GM18520 (cell line): Measurements from ENCODE around the gene MSI2.

Source experiments
- ATAC-seq: cut with Tn5 transposase; IDR thresholded peaks from one replicate; pipeline ENCODE4 v1.9.1; 2021; ENCODE audit not compliant: unreplicated experiment

Gene MSI2

GRCh38 chr17:57425903-57426880 lies 169.9 kb downstream of the MSI2 start:
- no peak for ATAC-seq

GRCh38 chr17:57429966-57430365 lies 173.6 kb downstream of the MSI2 start:
- ATAC-seq = no peak

- no peak for ATAC-seq
These were observed 175.1 kb downstream of the MSI2 start for GRCh38 chr17:57431415-57431814.

GRCh38 chr17:57432507-57433277 lies 176.4 kb downstream of the MSI2 start:
- ATAC-seq = no peak

- ATAC-seq = no peak
These were observed 177.1 kb downstream of the MSI2 start for GRCh38 chr17:57433452-57433851.

GRCh38 chr17:57434361-57434760 lies 178.0 kb downstream of the MSI2 start:
- no peak for ATAC-seq

GRCh38 chr17:57436565-57436964 lies 180.2 kb downstream of the MSI2 start:
- ATAC-seq = no peak

GRCh38 chr17:57438066-57438731 lies 181.9 kb downstream of the MSI2 start:
- no peak for ATAC-seq

- ATAC-seq = no peak
These were observed 183.3 kb downstream of the MSI2 start for GRCh38 chr17:57439651-57440050.

- ATAC-seq = peak; percentile 39
These were observed 184.4 kb downstream of the MSI2 start for GRCh38 chr17:57440522-57441269.

- peak; percentile 25 for ATAC-seq
These were observed 184.9 kb downstream of the MSI2 start for GRCh38 chr17:57441270-57441600.

GRCh38 chr17:57442401-57442823 lies 186.1 kb downstream of the MSI2 start:
- ATAC-seq = no peak

- ATAC-seq = no peak
These were observed 186.7 kb downstream of the MSI2 start for GRCh38 chr17:57442914-57443571.

- no peak for ATAC-seq
These were observed 187.5 kb downstream of the MSI2 start for GRCh38 chr17:57443781-57444180.

GRCh38 chr17:57444682-57445450 lies 188.5 kb downstream of the MSI2 start:
- ATAC-seq = no peak

GRCh38 chr17:57445772-57446472 lies 189.6 kb downstream of the MSI2 start:
- no peak for ATAC-seq

- ATAC-seq = no peak
These were observed 191.2 kb downstream of the MSI2 start for GRCh38 chr17:57447357-57447989.

- no peak for ATAC-seq
These were observed 191.9 kb downstream of the MSI2 start for GRCh38 chr17:57447990-57448758.
